GM12892 (cell line): Measurements from ENCODE around the gene OSBPL3.

ENCODE experiments used
- POLR2A ChIP-seq: IDR thresholded peaks from 2 replicates; pipeline ENCODE4 v1.6.1; 2011; ENCODE audit warnings: low read depth, low read length, control low read depth
- POLR2AphosphoS5 ChIP-seq: IDR thresholded peaks from 2 replicates; pipeline ENCODE4 v1.6.1; 2011; ENCODE audit warnings: low read depth, low read length, control low read depth
- TAF1 ChIP-seq: IDR thresholded peaks from 2 replicates; pipeline ENCODE4 v1.6.1; 2011; ENCODE audit warnings: low read depth, mild to moderate bottlenecking, control low read depth, low read length, borderline replicate concordance

DNA sequence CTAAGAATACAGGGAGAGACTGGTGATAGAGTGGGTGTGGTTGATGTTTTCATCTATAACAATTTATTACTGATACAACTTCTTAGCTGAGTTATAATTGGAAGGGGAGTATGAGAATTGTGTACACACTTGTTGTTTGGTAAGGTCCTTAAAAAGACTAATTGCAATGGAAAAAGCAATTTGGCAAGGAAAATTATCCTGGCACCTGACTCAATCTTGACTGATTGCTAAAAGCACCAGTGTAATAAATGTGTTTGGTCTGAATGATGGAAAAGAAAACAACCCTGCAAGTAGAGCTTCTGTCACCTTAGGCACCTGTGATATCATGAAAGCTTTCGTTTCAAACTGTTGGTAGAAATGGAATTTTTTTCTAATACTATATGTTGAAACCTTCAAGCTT is 216.0 kb downstream of the OSBPL3 start:
- TF ChIP-seq POLR2A (no peak), POLR2AphosphoS5 (no peak), TAF1 (no peak)
